ENCODE results near the gene LCN2.

LCN2 gene

DNA sequence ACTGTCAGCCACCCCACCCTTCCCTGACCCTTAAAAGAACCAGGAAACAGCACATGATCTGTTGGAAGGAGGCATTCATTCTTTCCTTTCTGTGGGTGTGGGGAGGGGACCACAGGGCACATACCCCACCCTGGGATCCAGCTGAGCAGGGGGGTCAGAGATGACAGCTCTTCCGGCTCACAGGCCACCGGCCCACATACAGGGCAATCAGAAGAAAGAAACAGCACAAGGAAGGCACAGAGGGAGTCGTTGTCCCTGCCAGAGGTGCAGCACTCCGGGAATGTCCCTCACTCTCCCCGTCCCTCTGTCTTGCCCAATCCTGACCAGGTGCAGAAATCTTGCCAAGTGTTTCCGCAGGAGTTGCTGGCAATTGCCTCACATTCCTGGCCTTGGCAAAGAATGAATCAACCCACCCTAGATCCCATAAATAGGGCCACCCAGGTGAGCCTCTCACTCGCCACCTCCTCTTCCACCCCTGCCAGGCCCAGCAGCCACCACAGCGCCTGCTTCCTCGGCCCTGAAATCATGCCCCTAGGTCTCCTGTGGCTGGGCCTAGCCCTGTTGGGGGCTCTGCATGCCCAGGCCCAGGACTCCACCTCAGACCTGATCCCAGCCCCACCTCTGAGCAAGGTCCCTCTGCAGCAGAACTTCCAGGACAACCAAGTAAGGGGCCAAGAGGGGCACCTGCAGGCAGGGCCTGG, at the start of gene LCN2:
Gene LCN2 (plus strand): TSS at position 453 of the 701 bp plus-strand sequence. CDS start 73 bp downstream, at position 526.
- DNase-seq (ENCODE audit: low read depth) = no peak

DNA sequence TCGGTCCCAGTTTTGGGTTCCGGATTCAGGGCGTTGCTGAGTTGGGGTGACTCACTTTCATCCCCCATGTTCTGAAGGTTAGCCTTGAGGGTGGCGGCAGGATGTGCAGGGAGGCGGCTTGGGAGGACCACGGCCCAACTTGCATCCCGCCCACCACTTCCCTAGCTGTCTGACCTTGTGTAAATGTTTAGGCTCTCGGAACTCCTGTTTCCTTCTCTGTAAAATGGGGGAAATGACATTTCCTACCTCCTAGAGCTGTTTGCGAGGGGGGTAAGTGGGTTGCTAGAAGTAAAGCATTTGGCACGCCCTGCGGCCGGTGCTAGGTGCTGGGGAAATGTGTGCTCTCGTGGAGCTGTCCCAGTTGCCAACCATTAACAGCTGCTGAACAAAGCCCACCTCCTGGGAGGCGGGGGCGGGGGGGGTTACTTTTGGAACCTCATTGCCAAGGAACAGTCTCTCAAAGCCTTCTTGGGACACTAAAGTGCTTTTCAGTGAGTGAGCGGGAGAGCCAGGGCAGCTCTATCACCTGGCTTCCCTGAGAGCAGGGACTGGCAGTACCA, 49.2 kb upstream of the LCN2 start:
- TF ChIP-seq, protein P1, sequence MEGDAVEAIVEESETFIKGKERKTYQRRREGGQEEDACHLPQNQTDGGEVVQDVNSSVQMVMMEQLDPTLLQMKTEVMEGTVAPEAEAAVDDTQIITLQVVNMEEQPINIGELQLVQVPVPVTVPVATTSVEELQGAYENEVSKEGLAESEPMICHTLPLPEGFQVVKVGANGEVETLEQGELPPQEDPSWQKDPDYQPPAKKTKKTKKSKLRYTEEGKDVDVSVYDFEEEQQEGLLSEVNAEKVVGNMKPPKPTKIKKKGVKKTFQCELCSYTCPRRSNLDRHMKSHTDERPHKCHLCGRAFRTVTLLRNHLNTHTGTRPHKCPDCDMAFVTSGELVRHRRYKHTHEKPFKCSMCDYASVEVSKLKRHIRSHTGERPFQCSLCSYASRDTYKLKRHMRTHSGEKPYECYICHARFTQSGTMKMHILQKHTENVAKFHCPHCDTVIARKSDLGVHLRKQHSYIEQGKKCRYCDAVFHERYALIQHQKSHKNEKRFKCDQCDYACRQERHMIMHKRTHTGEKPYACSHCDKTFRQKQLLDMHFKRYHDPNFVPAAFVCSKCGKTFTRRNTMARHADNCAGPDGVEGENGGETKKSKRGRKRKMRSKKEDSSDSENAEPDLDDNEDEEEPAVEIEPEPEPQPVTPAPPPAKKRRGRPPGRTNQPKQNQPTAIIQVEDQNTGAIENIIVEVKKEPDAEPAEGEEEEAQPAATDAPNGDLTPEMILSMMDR (IDR thresholded peaks at IDR 0.05; ENCODE audit: low read depth, low read length, missing control alignments) = no peak
- no peak overlapping the region for H3K4me3 ChIP-seq (ENCODE audit: low read depth, low read length)
- DNase-seq (ENCODE audit: low read depth) = no peak

More for the DNA sequence above, at the start of gene LCN2:
- TF ChIP-seq, protein P1 (IDR thresholded peaks at IDR 0.05; ENCODE audit: low read depth, low read length, missing control alignments) = no peak
- no peak within 1 kb of the TSS for H3K4me3 ChIP-seq (ENCODE audit: low read depth, low read length)

DNA sequence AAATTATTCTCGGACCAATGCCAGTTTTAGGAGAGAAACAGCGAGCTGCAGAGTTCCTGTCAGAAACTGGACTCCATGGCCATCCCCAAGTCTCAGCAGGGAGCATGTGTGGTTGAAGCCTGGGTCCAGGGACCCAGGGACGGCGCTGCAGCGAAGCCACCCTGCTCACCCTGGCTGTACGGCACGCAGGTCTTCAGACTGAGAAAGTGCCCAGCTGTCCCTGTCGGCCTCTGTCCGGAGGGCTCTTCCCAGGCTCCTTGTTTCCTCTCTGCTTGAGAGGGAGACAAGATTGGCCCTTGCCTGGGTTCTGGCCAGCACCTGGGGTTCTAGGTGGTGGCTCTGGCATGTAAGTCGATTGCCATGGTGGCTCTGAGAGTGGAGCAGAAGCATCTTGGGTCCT, 48.7 kb upstream of the LCN2 start:
- DNase-seq (ENCODE audit: low read depth) = no peak
- TF ChIP-seq, protein P1 (IDR thresholded peaks at IDR 0.05; ENCODE audit: low read depth, low read length, missing control alignments) = no peak
- no peak overlapping the region for H3K4me3 ChIP-seq (ENCODE audit: low read depth, low read length)

DNA sequence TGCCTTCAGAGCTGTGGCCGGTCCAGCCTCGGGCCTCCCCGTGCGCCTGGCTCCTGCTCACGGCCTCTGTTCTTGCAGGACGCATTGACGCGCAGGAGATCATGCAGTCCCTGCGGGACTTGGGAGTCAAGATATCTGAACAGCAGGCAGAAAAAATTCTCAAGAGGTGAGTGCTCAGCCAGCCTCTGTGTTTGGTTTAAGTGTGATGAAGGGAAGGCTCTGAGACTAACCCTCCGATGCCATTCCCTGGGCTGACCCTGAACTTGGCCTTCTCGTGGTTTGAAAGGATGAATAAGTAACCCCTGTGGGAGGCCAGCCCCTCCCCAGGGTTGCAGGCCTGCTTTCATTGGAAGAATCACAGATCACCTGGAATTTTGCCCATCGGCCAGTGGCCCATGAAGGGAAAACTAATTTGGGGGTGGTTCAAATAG, 48.0 kb upstream of the LCN2 start:
- TF ChIP-seq, protein P1 (IDR thresholded peaks at IDR 0.05; ENCODE audit: low read depth, low read length, missing control alignments) = no peak
- no peak for DNase-seq (ENCODE audit: low read depth)
- H3K4me3 ChIP-seq (ENCODE audit: low read depth, low read length) = no peak overlapping the region

DNA sequence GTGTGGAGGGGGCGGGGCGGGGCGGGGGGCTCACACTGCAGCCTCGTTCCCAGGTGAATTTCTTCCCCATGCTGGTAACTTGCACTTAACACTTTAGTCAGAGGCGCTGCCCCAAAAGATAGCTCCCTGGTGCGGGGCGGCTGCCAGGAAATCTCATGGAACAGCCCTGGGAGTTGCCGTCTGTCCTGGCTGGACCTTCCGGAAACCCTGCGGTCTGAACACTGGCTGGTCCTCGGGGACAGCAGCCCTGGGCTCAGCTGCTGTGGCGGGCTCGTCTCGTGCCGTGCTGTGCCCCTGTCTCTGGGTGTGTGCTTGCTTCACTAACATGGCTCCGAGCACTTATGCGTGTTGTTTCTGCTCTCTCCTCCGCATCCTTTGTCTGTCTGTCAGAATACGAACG, 47.6 kb upstream of the LCN2 start:
- TF ChIP-seq, protein P1 (IDR thresholded peaks at IDR 0.05; ENCODE audit: low read depth, low read length, missing control alignments) = no peak

DNA sequence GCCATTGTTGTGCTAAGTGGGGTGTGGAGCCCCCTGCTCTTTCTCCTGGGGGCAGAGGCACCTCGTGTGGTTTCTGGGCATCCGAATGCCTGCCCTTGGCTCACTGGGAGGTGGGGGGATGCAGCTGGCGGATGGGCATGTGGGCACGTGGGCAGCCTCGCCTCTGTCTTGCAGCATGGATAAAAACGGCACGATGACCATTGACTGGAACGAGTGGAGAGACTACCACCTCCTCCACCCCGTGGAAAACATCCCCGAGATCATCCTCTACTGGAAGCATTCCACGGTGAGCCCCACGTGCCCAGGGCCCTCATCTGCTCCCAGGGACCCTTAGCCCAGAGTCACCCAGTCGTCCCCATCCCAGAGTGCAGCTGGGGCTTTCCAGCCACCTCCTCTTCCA, 47.1 kb upstream of the LCN2 start:
- DNase-seq (ENCODE audit: low read depth) = no peak
- H3K4me3 ChIP-seq (ENCODE audit: low read depth, low read length) = no peak overlapping the region
- TF ChIP-seq, protein P1 (IDR thresholded peaks at IDR 0.05; ENCODE audit: low read depth, low read length, missing control alignments) = no peak

More for the DNA sequence above, 47.6 kb upstream of the LCN2 start:
- no peak for DNase-seq (ENCODE audit: low read depth)
- H3K4me3 ChIP-seq (ENCODE audit: low read depth, low read length) = no peak overlapping the region

Measured in GM12864 (cell line).